GM12878 (cell line): ENCODE data around the gene ATG101. TPM values are rescaled to one million over a fixed set of nuclear protein-coding genes. Genes with fewer than 3 reads are reported as not detected.

ENCODE experiments used
- ATAC-seq: fragments of 200-7000 bp; cut with Tn5 transposase; 3 replicates; pipeline ENCODE4 v1.9.1; 2020; ENCODE audit warnings: mild to moderate bottlenecking, moderate library complexity
- BruUV-seq: library from RNA; stranded (reverse); fragments of 400-500 nt; replicated peaks from 2 replicates; lab custom pipeline; 2021; lab: Mats Ljungman, UMichigan
- CTCF ChIA-PET: fragments of 300-600 bp; sonication (Branson Sonifier 250); formaldehyde crosslinking; extraction: SDS; loops from one replicate; lab custom pipeline; 2021; ENCODE audit warnings: inconsistent platforms; lab: Yijun Ruan, JAX
- POLR2A ChIA-PET: fragments of 350-600 bp; formaldehyde crosslinking; extraction: SDS; loops from one replicate; lab custom pipeline; 2021; ENCODE audit warnings: inconsistent platforms; lab: Charles Lee
- RAD21 ChIA-PET: fragments of 300-600 bp; sonication (Branson Sonifier 250); formaldehyde crosslinking; loops from one replicate; lab custom pipeline; 2023; ENCODE audit warnings: antibody characterized with exemption; ENCODE audit not compliant: unreplicated experiment; lab: Charles Lee
- SMC1A ChIA-PET: fragments of 300-600 bp; sonication (Branson Sonifier 250); formaldehyde crosslinking; loops from one replicate; lab custom pipeline; 2023; ENCODE audit not compliant: unreplicated experiment, uncharacterized antibody; lab: Charles Lee
- DNase-seq: peaks from one replicate; pipeline ENCODE4 v3.0.0-alpha.2; 2011; ENCODE audit warnings: low read depth, low spot score
- FAIRE-seq: peaks from 3 replicates; lab custom pipeline; 2011; peaks lifted over from hg19 to GRCh38; lab: Jason Lieb, UNC
- H2AFZ ChIP-seq: 2 replicates; pipeline ENCODE4 v1.6.0; 2011; ENCODE audit warnings: low read depth, low read length, control low read depth; ENCODE audit not compliant: control insufficient read depth
- H3K27ac ChIP-seq: 2 replicates; pipeline ENCODE4 v1.5.1; 2011; ENCODE audit warnings: control low read depth; ENCODE audit not compliant: control insufficient read depth, insufficient read depth
- H3K27me3 ChIP-seq, 2 experiments: replicated peaks in 1 of 2; 2 replicates each; pipeline versions ENCODE4 v1.6.0 to v1.6.1; 2011; ENCODE audit warnings: low read length in 1 of 2; ENCODE audit not compliant: control insufficient read depth in 2 of 2, insufficient read depth in 2 of 2
- H3K36me3 ChIP-seq, 2 experiments: 2 replicates each; pipeline ENCODE4 v1.5.1; 2011; ENCODE audit warnings: low read length in 1 of 2; ENCODE audit not compliant: control insufficient read depth in 2 of 2, insufficient read depth in 2 of 2
- H3K4me1 ChIP-seq: 2 replicates; pipeline ENCODE4 v1.6.1; 2011; ENCODE audit warnings: mild to moderate bottlenecking, low read length, moderate library complexity, mixed read lengths; ENCODE audit not compliant: control insufficient read depth, insufficient read depth
- H3K4me2 ChIP-seq: 2 replicates; pipeline ENCODE4 v1.6.0; 2011; ENCODE audit warnings: control low read depth; ENCODE audit not compliant: control insufficient read depth, insufficient read depth
- H3K4me3 ChIP-seq: fragments of 200-600 bp; sonication (generic); 2 replicates; pipeline ENCODE4 v1.5.1; 2016
- H3K79me2 ChIP-seq: 2 replicates; pipeline ENCODE4 v1.6.0; 2011; ENCODE audit warnings: low read length; ENCODE audit not compliant: control insufficient read depth, insufficient read depth
- H3K9ac ChIP-seq: 2 replicates; pipeline ENCODE4 v1.8.0; 2011; ENCODE audit warnings: low read length, control low read depth, mixed read lengths; ENCODE audit not compliant: control insufficient read depth, insufficient read depth
- H3K9me3 ChIP-seq: replicated peaks from 3 replicates; pipeline ENCODE4 v1.5.1; 2011; ENCODE audit warnings: mild to moderate bottlenecking, low read length; ENCODE audit not compliant: control insufficient read depth, insufficient read depth
- H4K20me1 ChIP-seq: 2 replicates; pipeline ENCODE4 v1.6.0; 2011; ENCODE audit not compliant: control insufficient read depth, insufficient read depth
- CHD2 ChIP-seq: IDR thresholded peaks from 2 replicates; pipeline ENCODE4 v1.6.1; 2011; ENCODE audit warnings: low read depth, low read length, improper control_type of control experiment, borderline replicate concordance
- EGR1 ChIP-seq, 2 experiments: IDR thresholded peaks; 1 replicate in 1 of 2; 2 replicates in 1 of 2; pipeline ENCODE4 v1.6.1; 2011 to 2012; ENCODE audit warnings: low read depth in 2 of 2, low read length in 2 of 2, borderline replicate concordance in 1 of 2, mild to moderate bottlenecking in 1 of 2, moderate library complexity in 1 of 2
- GATAD2B ChIP-seq: fragments of 450-650 bp; conservative IDR thresholded peaks from 2 replicates; pipeline ENCODE4 v1.6.1; 2017; ENCODE audit warnings: low read depth, mild to moderate bottlenecking, moderate library complexity
- IKZF2 ChIP-seq, 2 experiments: fragments of 450-650 bp; IDR thresholded peaks; 2 replicates each; pipeline ENCODE4 v1.6.1; 2017; ENCODE audit warnings: mild to moderate bottlenecking in 2 of 2, moderate library complexity in 2 of 2
- IRF5 ChIP-seq: fragments of 450-650 bp; IDR thresholded peaks from 2 replicates; pipeline ENCODE4 v1.6.1; 2017; ENCODE audit warnings: borderline replicate concordance
- MTA2 ChIP-seq: fragments of 450-650 bp; IDR thresholded peaks from 2 replicates; pipeline ENCODE4 v1.6.1; 2016; ENCODE audit warnings: low read depth, mild to moderate bottlenecking, moderate library complexity
- NFXL1 ChIP-seq: fragments of 450-650 bp; IDR thresholded peaks from 2 replicates; pipeline ENCODE4 v1.6.1; 2017; ENCODE audit warnings: antibody characterized with exemption, mild to moderate bottlenecking, borderline replicate concordance
- NR2F1 ChIP-seq: fragments of 450-650 bp; conservative IDR thresholded peaks from 2 replicates; pipeline ENCODE4 v1.6.1; 2017; ENCODE audit warnings: mild to moderate bottlenecking
- WGBS: methylation state at CpG from one replicate; pipeline ENCODE4 v1.1.6; 2016; ENCODE audit warnings: low lambda C conversion rate; ENCODE audit not compliant: insufficient replicate concordance, insufficient coverage; ENCODE audit errors: missing lambda C conversion rate; 5-methylcytosine and 5-hydroxymethylcytosine counted together
- in situ Hi-C: fragments of 300-500 bp; cut with MboI; formaldehyde crosslinking; loops from 9 replicates; pipeline ENCODE4 v1.14.3; 2018; ENCODE audit warnings: mixed read lengths
- intact Hi-C: fragments of 100-400 bp; cut with micrococcal nuclease; formaldehyde crosslinking; loops from one replicate; pipeline ENCODE4 v1.14.2; 2022; ENCODE audit not compliant: unreplicated experiment
- polyA plus RNA-seq, 11 experiments: library from polyadenylated mRNA; depleted of rRNA in 4 of 11; unstranded in 6 of 11; stranded (reverse) in 5 of 11; fragments of >200 nt; fragmentation: Nextera tagmentation in 4 of 11; fragmentation: Illumina TruSeq in 1 of 11; extraction: Ambion mirVana in 4 of 11; extraction: Trizol in 1 of 11; gene quantifications; 1 replicate in 1 of 11; 2 replicates in 10 of 11; pipeline versions ENCODE4 v1.2.1 to v1.2.3, GENCODE V29; 2011 to 2016; ENCODE audit warnings: inconsistent platforms in 2 of 11, missing spikeins in 2 of 11, low read depth in 1 of 11
- total RNA-seq, 4 experiments: library from RNA; depleted of rRNA in 3 of 4; stranded (reverse); fragments of >200 nt in 3 of 4; fragmentation: Illumina TruSeq in 1 of 4; extraction: Trizol in 1 of 4; gene quantifications; 2 replicates each; pipeline versions ENCODE4 v1.2.1 to v1.2.3, GENCODE V29; 2013 to 2021
- TF ChIP-seq, protein P1 (sequence below): fragments of 450-650 bp; IDR thresholded peaks from 2 replicates; pipeline ENCODE4 v1.6.1; 2017; ENCODE audit warnings: mild to moderate bottlenecking, low read depth, inconsistent platforms; ENCODE audit not compliant: poor library complexity, severe bottlenecking

ATG101 gene
- total and polyA plus RNA-seq, 10 of the 15 experiments (the other 5 are each of a cell fraction or from before 2014, with no cell fraction given): 2.7 to 49.8 (median 35.3) TPM

DNA sequence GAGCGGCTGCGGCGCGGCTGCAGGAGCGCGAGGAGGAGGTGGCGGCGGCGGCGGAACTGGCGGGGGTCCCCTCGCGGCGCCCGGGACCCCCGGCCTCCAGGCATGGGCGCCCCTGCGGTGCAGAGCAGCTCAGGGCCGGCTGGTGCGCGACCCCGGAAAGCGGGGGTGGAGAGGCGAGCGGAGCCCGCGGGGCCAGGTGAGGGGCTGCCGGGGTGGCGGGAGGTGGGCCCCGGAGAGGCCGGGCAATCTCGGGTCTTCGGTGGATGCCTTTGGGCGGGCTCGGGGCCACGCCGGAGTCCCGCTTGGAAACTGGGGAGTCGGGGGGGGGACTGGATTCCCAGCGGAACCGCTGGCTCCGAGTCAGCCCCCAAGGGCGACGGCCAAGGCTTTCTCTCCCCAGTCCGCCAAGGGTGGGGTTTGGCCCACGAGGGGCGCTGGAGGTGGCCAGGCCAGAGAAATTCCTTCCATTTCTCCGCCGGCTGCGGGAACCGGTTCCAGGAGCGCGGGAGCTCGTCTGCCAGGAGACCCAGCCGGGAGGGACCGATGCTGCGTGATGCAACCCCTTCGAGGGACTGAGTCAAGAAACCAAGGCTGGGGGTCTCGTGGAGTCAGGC lies 32.4 kb upstream of the ATG101 start:
- ChIA-PET RAD21 (interaction anchor here (0.6 to 4.0 kb wide), 7 partner anchors 12 to 275 kb away, joined by 3 to 15 read pairs (median 7); partner anchors contain the start of genes ATG101 and NR4A1), CTCF (interaction anchor here (0.6 to 5.5 kb wide), 6 partner anchors 11 to 80 kb away, joined by 3 to 33 read pairs (median 4); partner anchors contain the start of gene NR4A1), POLR2A (interaction anchor here (1.0 to 6.0 kb wide), 2 partner anchors 11 to 14 kb away, joined by 3 to 24 read pairs; partner anchors contain the start of gene NR4A1), SMC1A (interaction anchor here (0.6 to 2.3 kb wide), 5 partner anchors 11 to 80 kb away, joined by 3 to 8 read pairs (median 6); no protein-coding TSS in a partner anchor)
- Histone ChIP-seq H3K4me3 (peak overlapping the region; percentile 72), H4K20me1 (no peaks in the 10 kb centered on the region), H3K27ac (no peak overlapping the region), H3K36me3 (no peaks in the 10 kb centered on the region), H3K4me1 (peaks cover 21% of the 10 kb centered on the region), H3K9ac (peak overlapping the region; percentile 44; the same call in 1 of the 2 replicates), H3K27me3 (no peaks in the 10 kb centered on the region; a peak in 1 of 4 replicates), H3K9me3 (no peaks in the 10 kb centered on the region), H2AFZ (peak overlapping the region; percentile 25), H3K4me2 (peak overlapping the region; percentile 78), H3K79me2 (no peaks in the 10 kb centered on the region)
- 9% methylated on average over 43 of the region's 59 CpGs for WGBS
- ATAC-seq (no peak), DNase-seq (no peak), FAIRE-seq (no peak)
- peak in 1 of 2 experiments; percentile 69; a peak in 2 of 3 replicates for TF ChIP-seq EGR1 (IDR thresholded peaks at IDR 0.05; ENCODE audit: borderline replicate concordance in 1 of 2, low read depth in 2 of 2, low read length in 2 of 2)
- TF ChIP-seq NFXL1: no peak
- no peak for TF ChIP-seq IRF5
- no peak for TF ChIP-seq MTA2
- TF ChIP-seq GATAD2B: 0 out of 2 replicates have a peak, but pooled peaks have one; percentile 18
- TF ChIP-seq IKZF2 (IDR thresholded peaks at IDR 0.05): 0 out of 4 replicates have a peak, but pooled peaks of 1 of the 2 experiments have one; percentile 11
- TF ChIP-seq, protein P1, sequence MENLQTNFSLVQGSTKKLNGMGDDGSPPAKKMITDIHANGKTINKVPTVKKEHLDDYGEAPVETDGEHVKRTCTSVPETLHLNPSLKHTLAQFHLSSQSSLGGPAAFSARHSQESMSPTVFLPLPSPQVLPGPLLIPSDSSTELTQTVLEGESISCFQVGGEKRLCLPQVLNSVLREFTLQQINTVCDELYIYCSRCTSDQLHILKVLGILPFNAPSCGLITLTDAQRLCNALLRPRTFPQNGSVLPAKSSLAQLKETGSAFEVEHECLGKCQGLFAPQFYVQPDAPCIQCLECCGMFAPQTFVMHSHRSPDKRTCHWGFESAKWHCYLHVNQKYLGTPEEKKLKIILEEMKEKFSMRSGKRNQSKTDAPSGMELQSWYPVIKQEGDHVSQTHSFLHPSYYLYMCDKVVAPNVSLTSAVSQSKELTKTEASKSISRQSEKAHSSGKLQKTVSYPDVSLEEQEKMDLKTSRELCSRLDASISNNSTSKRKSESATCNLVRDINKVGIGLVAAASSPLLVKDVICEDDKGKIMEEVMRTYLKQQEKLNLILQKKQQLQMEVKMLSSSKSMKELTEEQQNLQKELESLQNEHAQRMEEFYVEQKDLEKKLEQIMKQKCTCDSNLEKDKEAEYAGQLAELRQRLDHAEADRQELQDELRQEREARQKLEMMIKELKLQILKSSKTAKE: no peak
- TF ChIP-seq CHD2: no peak
- TF ChIP-seq NR2F1: 0 out of 2 replicates have a peak, but pooled peaks have one; percentile 21
- in situ Hi-C loops: no loop called here
- intact Hi-C loops: no loop called here
- BruUV-seq: TSS peak; percentile 61
